ENCODE data around the gene LIX1L. TPM values are rescaled to one million over a fixed set of nuclear protein-coding genes. Genes with fewer than 3 reads are reported as not detected.
A peak's percentile ranks its signal among the peaks of the same experiment; 100 is the strongest.

LIX1L gene
- total and polyA plus RNA-seq, 2 of the 4 experiments (the other 2 are of a cell fraction): 14.7 to 28.8 TPM

GRCh38 chr1:145898756-145899155 lies 59.1 kb downstream of the LIX1L start:
- Histone ChIP-seq H3K9me1 (ENCODE audit: insufficient read depth, low read length) (peaks cover 10% of the 10 kb centered on the region; the same call in 1 of the 2 replicates), H3K4me1 (ENCODE audit: control insufficient read depth, insufficient read depth, low read length) (no peaks in the 10 kb centered on the region), H3K18ac (ENCODE audit: low read depth, low read length) (no peak overlapping the region), H3K27ac (ENCODE audit: insufficient read depth, low read length) (no peak overlapping the region), H2BK15ac (ENCODE audit: low read depth, low read length) (no peak overlapping the region), H4K20me1 (ENCODE audit: insufficient read depth, low read length) (no peaks in the 10 kb centered on the region), H4K91ac (ENCODE audit: insufficient read depth, low read depth, low read length) (no peak overlapping the region), H2AFZ (replicated peaks; ENCODE audit: low read length, poor library complexity) (no peak overlapping the region), H3K56ac (ENCODE audit: extremely low read depth, insufficient read depth, low read length) (no peak overlapping the region), H4K8ac (ENCODE audit: low read depth in 2 of 2, low read length in 2 of 2) (no peak overlapping the region), H3K9ac (ENCODE audit: low read depth, low read length) (no peak overlapping the region), H3K14ac (replicated peaks; ENCODE audit: low read depth, low read length) (no peak overlapping the region), H2BK120ac (ENCODE audit: low read depth, low read length) (no peak overlapping the region), H2AK5ac (ENCODE audit: low read depth, low read length) (no peak overlapping the region), H4K5ac (ENCODE audit: low read depth, low read length) (no peak overlapping the region), H3K4me2 (ENCODE audit: low read depth, low read length) (no peak overlapping the region), H3K79me1 (ENCODE audit: low read depth in 1 of 2, low read length in 2 of 2) (no peaks in the 10 kb centered on the region), H3K4ac (ENCODE audit: low read depth, low read length) (0 out of 2 replicates have a peak overlapping the region, but pooled peaks have one; percentile 7), H3K9me3 (ENCODE audit: control insufficient read depth, insufficient read depth, low read length) (no peaks in the 10 kb centered on the region), H3K23ac (ENCODE audit: low read depth, low read length) (no peak overlapping the region), H2AK9ac (replicated peaks; ENCODE audit: low read depth, low read length, poor library complexity) (no peak overlapping the region), H3K4me3 (ENCODE audit: insufficient read depth, low read depth, low read length) (no peak overlapping the region), H3K36me3 (ENCODE audit: control insufficient read depth, insufficient read depth, low read length) (no peaks in the 10 kb centered on the region), H3K27me3 (ENCODE audit: control insufficient read depth, insufficient read depth, low read length) (no peaks in the 10 kb centered on the region), H2BK5ac (ENCODE audit: low read depth, low read length, poor library complexity, severe bottlenecking) (no peak overlapping the region), H2BK20ac (ENCODE audit: low read depth, low read length) (no peak overlapping the region)
- intact Hi-C loops (cut with micrococcal nuclease): loop anchor here (10.0 kb wide), 1 partner anchor 56 kb away; the partner anchor contains the start of gene LIX1L
- no peak for ATAC-seq (ENCODE audit: low read depth)
- no TSS peak for BruUV-seq (replicated peaks)
- dilution Hi-C loops (cut with HindIII; ENCODE audit: low sequenced_read_pairs, unreplicated experiment): no loop called here
- 74% methylated on average over 4 of the region's 5 CpGs; no CpG with 5 or more reads in 1 of the 2 experiments for WGBS, 2 experiments (ENCODE audit: extremely low coverage in 2 of 2, insufficient read length in 1 of 2)
- in situ Hi-C loops (cut with MboI; ENCODE audit: low sequenced_read_pairs): no loop called here
- ChIA-PET POLR2A (ENCODE audit: unreplicated experiment) (no interaction called here), CTCF (no interaction called here)
- DNase-seq: no peak
- no peak for TF ChIP-seq RCOR1 (IDR thresholded peaks at IDR 0.05; ENCODE audit: insufficient replicate concordance, low read length)
- no peak for TF ChIP-seq CEBPB (IDR thresholded peaks at IDR 0.05; ENCODE audit: low read depth, low read length)
- no peak for TF ChIP-seq POLR2A (IDR thresholded peaks at IDR 0.05; ENCODE audit: low read depth, low read length)
- TF ChIP-seq ELK1 (IDR thresholded peaks at IDR 0.05; ENCODE audit: borderline replicate concordance, low read depth, low read length): no peak
- TF ChIP-seq MAFK (IDR thresholded peaks at IDR 0.05; ENCODE audit: low read depth, low read length): peak; percentile 99

Measured in IMR-90 (cell line).